Activated T-cell treated with anti-CD3 and anti-CD28 coated beads, Interleukin-2, amount 50 U/mL, for 1 hour (primary cell): ENCODE data around the gene RNASE7.
A peak's percentile ranks its signal among the peaks of the same experiment; 100 is the strongest.

ENCODE experiments used
- DNase-seq: peaks from one replicate; pipeline ENCODE4 v3.0.0-alpha.2; 2020

Gene RNASE7

GRCh38 chr14:21069388-21070082 is 27.4 kb downstream of the RNASE7 start:
- peak; percentile 54 for DNase-seq

- peak; percentile 39 for DNase-seq
Measured at GRCh38 chr14:21070083-21070609, 28.0 kb downstream of the RNASE7 start, which contains the start of gene ARHGEF40. ARHGEF40 (plus strand) TSS chr14:21070304; CDS start chr14:21070397, 93 bp downstream.

DNA sequence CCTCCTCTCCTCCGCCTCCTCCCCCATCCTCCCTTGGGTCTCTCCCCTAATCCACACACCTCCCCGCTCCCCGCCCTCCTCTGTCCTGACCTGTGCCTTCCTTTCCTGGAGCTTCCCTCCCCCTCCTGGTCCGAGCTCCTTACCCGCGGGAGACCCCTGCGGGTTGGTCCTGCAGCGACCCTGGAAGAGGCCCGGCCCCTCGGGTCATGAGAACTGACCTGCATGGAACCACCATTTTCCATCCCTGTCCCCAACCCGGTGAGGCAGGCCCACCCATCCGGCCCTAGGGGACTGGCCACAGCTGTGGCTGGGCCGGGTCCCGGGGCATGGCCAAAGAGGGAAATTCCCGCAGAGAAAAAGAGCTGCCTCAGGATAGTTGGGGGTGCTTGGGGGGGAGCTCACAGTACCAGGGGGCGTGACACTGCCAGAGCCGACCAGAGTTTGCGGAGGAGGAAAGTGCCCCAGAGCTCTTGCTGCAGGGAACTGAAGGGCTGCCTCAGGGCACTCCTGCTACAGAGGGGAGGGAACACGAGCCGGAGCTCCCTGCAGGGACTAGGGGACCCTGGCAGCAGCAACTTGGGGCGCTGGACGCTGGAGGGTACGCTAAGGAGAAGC is 28.6 kb downstream of the RNASE7 start:
- peak; percentile 49 for DNase-seq

- peak; percentile 51 for DNase-seq
Measured at GRCh38 chr14:21071225-21072030, 29.3 kb downstream of the RNASE7 start.

DNA sequence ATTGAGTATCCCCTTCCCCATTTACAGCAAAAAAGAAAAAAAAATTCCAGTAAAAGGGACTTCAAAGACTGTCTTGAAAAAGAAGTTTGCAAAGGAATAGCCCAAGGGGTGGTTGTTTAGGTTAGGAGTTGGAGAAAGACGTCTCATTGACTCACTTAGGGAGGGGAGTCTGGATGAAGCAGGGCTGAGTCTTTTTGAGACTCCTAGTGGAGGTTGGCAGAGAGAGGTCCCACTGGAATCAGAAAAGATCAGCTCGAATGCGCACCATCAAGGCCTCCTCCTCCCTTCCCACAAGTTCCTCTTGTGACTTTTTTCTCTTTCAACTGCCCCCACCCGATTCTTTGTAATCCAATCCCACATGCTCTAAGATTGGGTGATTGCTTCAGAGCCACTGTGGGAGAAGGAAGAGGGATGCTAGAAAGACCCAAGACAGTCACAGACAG is 29.9 kb downstream of the RNASE7 start:
- DNase-seq = no peak

DNA sequence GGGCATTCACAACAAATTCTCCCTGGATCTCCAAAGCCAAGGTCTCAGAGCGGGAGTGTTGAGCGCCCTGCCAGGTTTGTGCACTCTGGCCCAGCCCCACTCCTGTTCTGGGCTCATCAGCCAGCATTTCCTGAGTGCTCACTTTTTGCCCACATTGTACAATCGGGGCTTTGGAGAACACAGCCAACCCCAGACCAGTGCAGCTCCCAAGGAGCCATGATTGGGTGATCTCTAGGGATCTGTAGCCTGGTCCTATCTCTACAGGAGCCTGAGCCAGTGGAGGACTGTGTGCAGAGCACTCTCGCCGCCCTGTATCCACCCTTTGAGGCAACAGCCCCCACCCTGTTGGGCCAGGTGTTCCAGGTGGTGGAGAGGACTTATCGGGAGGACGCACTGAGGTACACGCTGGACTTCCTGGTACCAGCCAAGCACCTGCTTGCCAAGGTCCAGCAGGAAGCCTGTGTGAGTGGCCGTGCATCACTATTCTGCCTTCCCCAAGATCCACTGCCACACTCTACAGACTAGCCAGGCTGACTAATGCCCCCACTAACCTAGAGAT is 30.7 kb downstream of the RNASE7 start:
- no peak for DNase-seq

DNA sequence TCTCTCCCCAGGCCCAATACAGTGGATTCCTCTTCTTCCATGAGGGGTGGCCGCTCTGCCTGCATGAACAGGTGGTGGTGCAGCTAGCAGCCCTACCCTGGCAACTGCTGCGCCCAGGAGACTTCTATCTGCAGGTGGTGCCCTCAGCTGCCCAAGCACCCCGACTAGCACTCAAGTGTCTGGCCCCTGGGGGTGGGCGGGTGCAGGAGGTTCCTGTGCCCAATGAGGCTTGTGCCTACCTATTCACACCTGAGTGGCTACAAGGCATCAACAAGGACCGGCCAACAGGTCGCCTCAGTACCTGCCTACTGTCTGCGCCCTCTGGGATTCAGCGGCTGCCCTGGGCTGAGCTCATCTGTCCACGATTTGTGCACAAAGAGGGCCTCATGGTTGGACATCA is 31.8 kb downstream of the RNASE7 start:
- no peak for DNase-seq

GRCh38 chr14:21074398-21075272 is 32.5 kb downstream of the RNASE7 start:
- no peak for DNase-seq

GRCh38 chr14:21075719-21076437 is 33.7 kb downstream of the RNASE7 start:
- DNase-seq = no peak

DNA sequence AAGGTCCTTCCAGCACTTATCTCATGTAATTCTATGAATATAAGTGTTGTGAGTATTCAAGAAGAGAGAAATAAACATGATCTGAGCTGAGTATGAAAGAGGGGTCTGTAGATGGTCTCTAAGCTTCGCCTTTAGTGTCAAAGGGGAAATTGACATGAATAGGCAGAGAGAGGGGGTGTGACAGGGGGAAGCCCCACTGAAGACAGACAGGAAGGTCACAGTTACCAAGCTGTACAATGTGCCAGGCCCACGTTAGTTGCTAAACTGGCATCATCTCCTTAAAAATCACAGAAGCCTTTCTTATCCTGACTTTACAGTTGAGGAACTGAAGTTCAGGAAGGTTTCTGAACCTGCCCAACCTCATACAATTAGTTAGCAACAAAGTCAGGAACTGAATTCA is 35.5 kb downstream of the RNASE7 start:
- no peak for DNase-seq

DNA sequence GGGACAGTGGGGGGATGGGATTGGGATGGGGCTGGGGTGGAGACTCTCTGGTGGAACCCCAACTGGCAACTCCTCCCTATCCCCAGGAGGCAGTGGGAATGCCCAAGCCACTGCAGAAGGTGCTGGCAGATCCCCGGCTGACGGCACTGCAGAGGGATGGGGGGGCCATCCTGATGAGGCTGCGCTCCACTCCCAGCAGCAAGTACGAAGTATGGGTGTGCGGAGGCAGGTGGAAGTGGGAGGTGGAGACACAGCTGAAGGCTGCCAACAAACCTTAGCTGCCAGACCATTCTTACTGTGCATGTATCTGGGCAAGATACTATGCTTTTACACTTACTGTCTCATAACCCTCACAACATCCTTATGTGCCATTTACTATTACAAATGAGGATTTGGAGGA is 36.1 kb downstream of the RNASE7 start:
- DNase-seq = no peak

DNA sequence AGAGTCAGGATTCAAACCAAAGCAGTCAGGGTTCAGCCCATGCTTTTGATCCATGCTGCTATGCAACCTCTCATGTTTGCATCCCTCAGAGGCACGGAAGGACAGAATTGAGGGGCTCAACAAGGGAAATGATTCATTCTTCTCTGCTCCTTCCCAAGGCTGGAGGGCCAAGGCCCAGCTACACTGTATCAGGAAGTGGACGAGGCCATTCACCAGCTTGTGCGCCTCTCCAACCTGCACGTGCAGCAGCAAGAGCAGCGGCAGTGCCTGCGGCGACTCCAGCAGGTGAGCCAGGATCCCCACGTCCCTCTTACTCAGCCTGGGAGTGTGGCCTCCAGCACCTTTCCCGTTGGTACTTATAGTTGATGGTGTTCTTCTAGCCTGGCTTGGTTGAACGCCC is 36.6 kb downstream of the RNASE7 start:
- no peak for DNase-seq

DNA sequence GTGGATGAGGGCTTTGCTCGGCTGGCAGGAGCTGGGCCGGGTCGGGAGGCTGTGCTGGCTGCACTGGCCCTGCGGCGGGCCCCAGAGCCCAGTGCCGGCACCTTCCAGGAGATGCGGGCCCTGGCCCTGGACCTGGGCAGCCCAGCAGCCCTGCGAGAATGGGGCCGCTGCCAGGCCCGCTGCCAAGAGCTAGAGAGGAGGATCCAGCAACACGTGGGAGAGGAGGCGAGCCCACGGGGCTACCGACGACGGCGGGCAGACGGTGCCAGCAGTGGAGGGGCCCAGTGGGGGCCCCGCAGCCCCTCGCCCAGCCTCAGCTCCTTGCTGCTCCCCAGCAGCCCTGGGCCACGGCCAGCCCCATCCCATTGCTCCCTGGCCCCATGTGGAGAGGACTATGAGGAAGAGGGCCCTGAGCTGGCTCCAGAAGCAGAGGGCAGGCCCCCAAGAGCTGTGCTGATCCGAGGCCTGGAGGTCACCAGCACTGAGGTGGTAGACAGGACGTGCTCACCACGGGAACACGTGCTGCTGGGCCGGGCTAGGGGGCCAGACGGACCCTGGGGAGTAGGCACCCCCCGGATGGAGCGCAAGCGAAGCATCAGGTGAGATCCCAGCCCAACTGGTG is 39.5 kb downstream of the RNASE7 start:
- no peak for DNase-seq

- no peak for DNase-seq
Measured at GRCh38 chr14:21083565-21084325, 41.6 kb downstream of the RNASE7 start.

DNA sequence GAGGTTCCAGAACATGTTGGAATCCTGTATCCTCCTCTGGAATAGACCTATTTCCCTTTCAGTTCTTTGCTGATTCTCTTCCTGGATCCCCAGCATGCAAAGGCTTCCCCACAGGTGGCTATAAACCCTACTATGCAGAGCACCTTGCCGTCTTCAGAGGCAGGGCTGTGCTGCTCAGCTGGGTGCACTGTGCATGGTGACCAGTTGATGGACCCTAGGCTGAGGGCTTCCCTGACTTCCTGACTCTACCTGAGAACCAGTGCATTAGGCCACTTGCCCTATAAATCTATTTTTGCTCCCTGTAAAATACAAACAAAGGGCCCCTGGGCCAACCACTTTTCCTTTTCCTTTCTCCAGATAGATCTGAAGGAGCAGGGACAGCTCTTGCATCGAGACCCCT is 42.2 kb downstream of the RNASE7 start:
- DNase-seq = no peak

DNA sequence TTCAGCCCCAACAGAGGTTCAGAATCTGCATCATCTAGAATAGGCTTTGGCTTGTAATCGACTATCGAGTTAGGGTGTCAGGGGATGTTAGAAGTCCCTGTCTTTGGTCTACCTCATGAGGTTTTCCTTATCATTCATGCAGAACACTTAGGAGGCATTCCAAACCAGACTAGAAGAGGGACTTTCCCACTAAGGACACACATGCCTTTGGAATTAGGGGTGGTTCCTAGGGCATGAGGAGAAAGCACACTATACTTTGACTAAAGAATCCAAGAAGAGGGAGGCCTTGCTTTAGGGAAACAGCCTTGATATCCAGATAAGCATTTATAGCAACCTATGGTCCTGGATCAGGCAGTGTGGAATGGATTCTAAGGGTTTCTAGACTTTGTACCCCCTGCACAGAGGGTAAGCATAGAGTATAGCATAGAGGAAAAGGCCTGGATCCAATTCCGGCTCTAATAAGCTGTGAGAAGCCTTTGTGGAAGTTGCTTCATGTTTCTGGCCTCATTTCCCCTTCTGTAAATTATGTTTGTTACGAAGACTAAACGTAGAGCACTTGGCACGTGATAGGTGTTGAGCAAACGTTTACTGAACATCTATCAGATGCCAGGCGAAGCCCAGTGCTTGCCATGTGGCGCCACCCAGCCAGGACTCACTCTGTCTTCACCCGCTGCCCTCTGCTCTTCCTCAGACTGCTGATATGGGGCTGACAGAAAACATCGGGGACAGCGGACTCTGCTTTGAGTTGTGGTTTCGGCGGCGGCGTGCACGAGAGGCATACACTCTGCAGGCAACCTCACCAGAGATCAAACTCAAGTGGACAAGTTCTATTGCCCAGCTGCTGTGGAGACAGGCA is 43.1 kb downstream of the RNASE7 start:
- no peak for DNase-seq

DNA sequence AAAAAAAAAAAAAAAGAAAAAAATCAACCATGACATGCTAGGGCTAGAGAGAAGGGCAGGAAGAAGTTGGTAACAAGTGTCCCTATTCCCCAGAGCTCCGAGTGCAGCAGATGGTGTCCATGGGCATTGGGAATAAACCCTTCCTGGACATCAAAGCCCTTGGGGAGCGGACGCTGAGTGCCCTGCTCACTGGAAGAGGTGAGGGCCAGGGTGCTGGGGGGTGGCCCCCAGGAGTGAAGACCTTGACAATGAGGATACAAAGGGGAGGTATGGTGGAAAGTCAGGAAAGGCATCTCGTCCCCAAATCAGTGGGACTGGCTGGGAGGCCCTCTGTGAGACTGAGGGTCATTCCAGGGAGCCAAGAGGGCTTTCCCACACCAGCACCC is 44.7 kb downstream of the RNASE7 start:
- DNase-seq = no peak

GRCh38 chr14:21087294-21088091 is 45.3 kb downstream of the RNASE7 start:
- peak; percentile 61 for DNase-seq
